Keratinocyte (primary cell): ENCODE data around the gene TJP3. TPM values are rescaled to one million over a fixed set of nuclear protein-coding genes. Genes with fewer than 3 reads are reported as not detected.

ENCODE experiments used
- DNase-seq: peaks from one replicate; pipeline ENCODE4 v3.0.0-alpha.2; 2011; ENCODE audit warnings: low read depth, missing footprints, low spot score
- FAIRE-seq: peaks from 2 replicates; lab custom pipeline; 2011; peaks lifted over from hg19 to GRCh38; lab: Jason Lieb, UNC
- H2AFZ ChIP-seq: 2 replicates; pipeline ENCODE4 v1.6.0; 2012; ENCODE audit warnings: low read length, control low read depth, inconsistent platforms; ENCODE audit not compliant: control insufficient read depth
- H3K27ac ChIP-seq: 2 replicates; pipeline ENCODE4 v1.5.1; 2011; ENCODE audit warnings: low read length; ENCODE audit not compliant: control insufficient read depth, insufficient read depth
- H3K27me3 ChIP-seq: 3 replicates; pipeline ENCODE4 v1.6.0; 2011; ENCODE audit warnings: low read length; ENCODE audit not compliant: control insufficient read depth, insufficient read depth; ENCODE audit errors: extremely low read depth
- H3K36me3 ChIP-seq, 2 experiments: 2 replicates in 1 of 2; 3 replicates in 1 of 2; pipeline ENCODE4 v1.5.1; 2011; ENCODE audit warnings: low read length in 2 of 2, mild to moderate bottlenecking in 1 of 2; ENCODE audit not compliant: control insufficient read depth in 2 of 2, insufficient read depth in 2 of 2; ENCODE audit errors: extremely low read depth in 1 of 2
- H3K4me1 ChIP-seq: 3 replicates; pipeline ENCODE4 v1.5.1; 2011; ENCODE audit warnings: low read length; ENCODE audit not compliant: control insufficient read depth, insufficient read depth; ENCODE audit errors: extremely low read depth
- H3K4me2 ChIP-seq: 3 replicates; pipeline ENCODE4 v1.6.0; 2011; ENCODE audit warnings: low read depth, low read length; ENCODE audit not compliant: control insufficient read depth, insufficient read depth; ENCODE audit errors: extremely low read depth
- H3K4me3 ChIP-seq, 3 experiments: fragments of 200-600 bp in 1 of 3; sonication (generic) in 1 of 3; 2 replicates in 2 of 3; 3 replicates in 1 of 3; pipeline ENCODE4 v1.5.1; 2011 to 2016; ENCODE audit warnings: low read length in 3 of 3, mild to moderate bottlenecking in 3 of 3, control low read depth in 2 of 3, inconsistent platforms in 1 of 3, low read depth in 1 of 3, mixed read lengths in 1 of 3, mixed run types in 1 of 3, moderate library complexity in 1 of 3; ENCODE audit not compliant: control insufficient read depth in 2 of 3, insufficient read depth in 2 of 3; ENCODE audit errors: extremely low read depth in 1 of 3
- H3K79me2 ChIP-seq: 2 replicates; pipeline ENCODE4 v1.6.0; 2012; ENCODE audit warnings: low read length; ENCODE audit not compliant: control insufficient read depth, insufficient read depth
- H3K9ac ChIP-seq: 3 replicates; pipeline ENCODE4 v1.6.0; 2011; ENCODE audit warnings: low read length; ENCODE audit not compliant: control insufficient read depth, insufficient read depth; ENCODE audit errors: extremely low read depth
- H3K9me1 ChIP-seq: 3 replicates; pipeline ENCODE4 v1.6.0; 2011; ENCODE audit warnings: low read length; ENCODE audit not compliant: control insufficient read depth, insufficient read depth; ENCODE audit errors: extremely low read depth
- H3K9me3 ChIP-seq: 2 replicates; pipeline ENCODE4 v1.5.1; 2012; ENCODE audit warnings: low read depth, low read length; ENCODE audit not compliant: control insufficient read depth
- H4K20me1 ChIP-seq: 3 replicates; pipeline ENCODE4 v1.6.0; 2011; ENCODE audit warnings: low read length; ENCODE audit not compliant: control insufficient read depth, insufficient read depth; ENCODE audit errors: extremely low read depth
- CTCF ChIP-seq, 3 experiments: IDR thresholded peaks in 1 of 3; conservative IDR thresholded peaks in 1 of 3; optimal IDR thresholded peaks in 1 of 3; 2 replicates in 2 of 3; 3 replicates in 1 of 3; pipeline versions ENCODE3 to v1.5.1; 2011; ENCODE audit warnings: low read length in 3 of 3, mild to moderate bottlenecking in 3 of 3, moderate library complexity in 2 of 3, control low read depth in 1 of 3, inconsistent platforms in 1 of 3; ENCODE audit not compliant: insufficient read depth in 2 of 3; ENCODE audit errors: extremely low read depth in 1 of 3
- EZH2 ChIP-seq: IDR thresholded peaks from one replicate; pipeline ENCODE4 v1.6.1; 2012; ENCODE audit warnings: inconsistent platforms, mild to moderate bottlenecking, low read length, moderate library complexity
- dilution Hi-C: fragments of 300-500 bp; cut with MboI; formaldehyde crosslinking; loops from one replicate; pipeline ENCODE4 v1.7.0; 2020; ENCODE audit warnings: low sequenced_read_pairs; ENCODE audit not compliant: extremely low pct_ligation_motif_present
- polyA plus RNA-seq, 5 experiments: library from polyadenylated mRNA; depleted of rRNA in 3 of 5; stranded (reverse) in 3 of 5; stranded (forward) in 1 of 5; unstranded in 1 of 5; fragments of >200 nt; gene quantifications; 1 replicate in 1 of 5; 2 replicates in 3 of 5; 3 replicates in 1 of 5; pipeline versions ENCODE4 v1.2.1 to v1.2.3, GENCODE V29; 2011 to 2012; ENCODE audit warnings: missing spikeins in 2 of 5, low read depth in 1 of 5, low replicate concordance in 1 of 5

Gene TJP3
- polyA plus RNA-seq, 1 donor (not counting 4 experiments of a cell fraction or from before 2014, with no cell fraction given): 0.08 TPM

DNA sequence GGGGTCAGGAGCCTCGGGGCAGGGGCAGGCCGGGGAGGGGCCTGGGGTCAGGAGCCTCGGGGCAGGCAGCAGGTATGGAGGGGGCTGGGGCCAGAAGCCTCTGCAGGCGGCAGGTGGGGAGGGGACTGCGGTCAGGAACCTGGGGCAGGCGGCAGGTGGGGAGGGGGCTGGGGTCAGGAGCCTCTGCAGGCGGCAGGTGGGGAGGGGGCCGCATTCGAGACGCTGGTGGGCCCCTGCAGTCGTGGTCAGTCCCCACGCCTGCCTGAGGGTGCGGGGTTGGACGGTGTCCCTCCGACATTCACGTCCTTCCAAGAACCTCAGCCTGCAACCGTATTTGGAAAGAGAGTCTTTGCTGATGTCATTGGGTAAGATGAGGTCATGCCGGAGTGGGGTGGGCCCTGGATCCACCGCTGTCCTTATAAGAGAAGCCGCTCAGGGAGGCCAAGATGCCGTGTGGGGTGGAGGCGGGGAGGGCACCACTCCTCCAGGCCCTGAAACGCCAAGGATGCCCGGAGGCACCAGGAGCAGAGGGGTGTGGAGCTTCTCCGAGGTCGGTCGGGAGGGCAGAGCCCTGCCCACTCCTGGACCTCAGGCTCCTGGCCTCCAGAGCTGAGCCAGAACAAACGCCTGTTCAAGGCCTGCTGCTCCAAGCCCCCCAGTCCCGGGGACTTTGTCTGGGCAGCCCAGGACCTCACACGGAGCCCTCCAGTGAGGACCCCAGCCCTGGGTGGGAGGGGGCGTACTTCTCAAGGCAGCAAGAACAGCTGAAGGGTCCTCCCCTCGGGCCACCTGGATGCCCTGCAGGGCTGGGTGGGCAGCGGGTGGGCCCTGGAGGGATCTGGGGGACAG, 38.0 kb upstream of the TJP3 start:
- dilution Hi-C loops: no loop called here
- no peak overlapping the region for H3K4me2 ChIP-seq
- H3K9me3 ChIP-seq: no peaks in the 10 kb centered on the region
- H3K79me2 ChIP-seq: no peaks in the 10 kb centered on the region
- peaks cover 7% of the 10 kb centered on the region for H3K4me1 ChIP-seq
- no peaks in the 10 kb centered on the region for H3K9me1 ChIP-seq
- H3K27ac ChIP-seq: no peak overlapping the region
- no peak for TF ChIP-seq EZH2
- TF ChIP-seq CTCF (optimal IDR thresholded peaks at IDR 0.05 in 1 of 3, IDR thresholded peaks at IDR 0.05 in 1 of 3, conservative IDR thresholded peaks at IDR 0.05 in 1 of 3; ENCODE audit: extremely low read depth in 1 of 3, insufficient read depth in 2 of 3, low read length in 3 of 3): no peak
- H3K36me3 ChIP-seq: peaks cover 0 to 2% of the 10 kb centered on the region in 2 experiments
- H3K9ac ChIP-seq: no peak overlapping the region
- DNase-seq (no peak), FAIRE-seq (no peak)
- H2AFZ ChIP-seq: no peak overlapping the region
- no peak overlapping the region for H3K4me3 ChIP-seq
- no peaks in the 10 kb centered on the region for H3K27me3 ChIP-seq
- peaks cover 17% of the 10 kb centered on the region for H4K20me1 ChIP-seq

- DNase-seq: no peak
- Histone ChIP-seq H3K4me3 (no peak overlapping the region), H3K9me1 (no peaks in the 10 kb centered on the region), H3K9ac (no peak overlapping the region), H4K20me1 (peaks cover 17% of the 10 kb centered on the region), H3K36me3 (peaks cover 0 to 2% of the 10 kb centered on the region in 2 experiments), H3K27me3 (no peaks in the 10 kb centered on the region), H3K4me1 (peaks cover 7% of the 10 kb centered on the region), H3K9me3 (no peaks in the 10 kb centered on the region), H2AFZ (no peak overlapping the region), H3K4me2 (no peak overlapping the region), H3K79me2 (no peaks in the 10 kb centered on the region), H3K27ac (no peak overlapping the region)
- FAIRE-seq: no peak
- TF ChIP-seq CTCF (optimal IDR thresholded peaks at IDR 0.05 in 1 of 3, IDR thresholded peaks at IDR 0.05 in 1 of 3, conservative IDR thresholded peaks at IDR 0.05 in 1 of 3; ENCODE audit: extremely low read depth in 1 of 3, insufficient read depth in 2 of 3, low read length in 3 of 3): no peak
- dilution Hi-C loops: no loop called here
Measured at GRCh38 chr19:3670796-3671679, 37.1 kb upstream of the TJP3 start.
